Measurements from ENCODE around the gene CENPO.
A peak's percentile ranks its signal among the peaks of the same experiment; 100 is the strongest.

The CENPO gene

DNA sequence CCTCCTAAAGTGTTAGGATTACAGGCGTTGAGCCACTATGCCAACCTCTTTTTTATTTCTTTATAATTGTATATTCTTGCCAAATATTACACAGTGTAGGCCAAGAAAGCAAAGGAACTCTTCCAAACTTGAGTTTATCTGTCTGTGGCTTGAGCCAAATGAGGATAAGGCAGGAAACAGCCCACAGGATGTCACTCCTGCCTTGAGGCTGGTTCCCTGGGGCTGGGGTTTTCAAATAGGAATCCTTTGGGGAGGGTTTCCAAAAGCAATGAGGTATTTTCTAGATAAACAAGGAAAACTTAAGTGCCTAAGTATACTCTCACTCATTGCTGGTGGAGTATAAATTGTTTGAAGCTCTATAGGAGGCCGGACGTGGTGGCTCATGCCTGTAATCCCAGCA is 70.4 kb downstream of the CENPO start:
- peak; percentile 74 for DNase-seq

GRCh38 chr2:24866946-24867345 is 73.7 kb downstream of the CENPO start:
- DNase-seq, result no peak

GRCh38 chr2:24870440-24870839 is 77.2 kb downstream of the CENPO start:
- no peak for DNase-seq

- no peak for DNase-seq
Measured at GRCh38 chr2:24870891-24871705, 77.9 kb downstream of the CENPO start.

DNA sequence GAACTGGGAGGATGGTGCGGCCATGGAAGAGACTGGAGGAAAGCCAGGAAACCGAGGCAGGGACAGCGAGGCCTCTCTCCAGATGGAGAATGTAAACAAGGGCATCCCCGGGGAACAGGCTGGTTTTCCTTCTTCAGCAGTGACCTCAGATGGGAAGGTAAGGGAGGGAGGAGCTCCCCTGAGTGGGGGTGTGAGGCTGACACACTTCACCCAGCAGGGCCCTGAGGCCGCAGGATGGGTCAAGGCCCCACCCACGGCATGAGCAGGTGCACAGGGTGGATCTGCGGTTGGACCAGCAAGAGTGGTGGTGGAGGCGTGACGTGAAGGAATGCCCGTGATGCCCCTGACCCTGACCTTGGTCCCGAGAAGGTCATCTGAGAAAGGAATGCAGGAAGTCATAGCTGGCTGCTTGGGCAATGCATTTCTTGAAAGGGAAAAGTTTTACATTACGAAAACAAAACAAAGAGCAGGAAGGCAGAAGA is 78.7 kb downstream of the CENPO start:
- DNase-seq, result peak; percentile 57
